Activated naive CD8-positive, alpha-beta T cell treated with anti-CD3 and anti-CD28 coated beads, Interleukin-2, amount 50 U/mL, for 24 hours (primary cell): ENCODE data around the gene NFIA.

ENCODE experiments used
- ATAC-seq: fragments of 150-1000 bp; cut with Tn5 transposase; one replicate; pipeline ENCODE4 v1.10.0; 2021
- DNase-seq: peaks from one replicate; pipeline ENCODE4 v3.0.0; 2021
- H3K27ac Mint-ChIP-seq: one replicate; pipeline ENCODE4 v1.8.0; 2021; ENCODE audit warnings: mild to moderate bottlenecking, mixed read lengths
- H3K27me3 Mint-ChIP-seq: one replicate; pipeline ENCODE4 v1.8.0; 2021; ENCODE audit warnings: mixed read lengths
- H3K36me3 Mint-ChIP-seq: one replicate; pipeline ENCODE4 v1.8.0; 2021; ENCODE audit warnings: low read depth, mixed read lengths
- H3K4me1 Mint-ChIP-seq: one replicate; pipeline ENCODE4 v1.8.0; 2021; ENCODE audit warnings: mixed read lengths
- H3K4me3 Mint-ChIP-seq: one replicate; pipeline ENCODE4 v1.8.0; 2021; ENCODE audit warnings: mild to moderate bottlenecking, moderate library complexity, mixed read lengths
- H3K9me3 Mint-ChIP-seq: one replicate; pipeline ENCODE4 v1.8.0; 2021; ENCODE audit warnings: mixed read lengths

NFIA gene

GRCh38 chr1:61357539-61357938 is 275.2 kb downstream of the NFIA start:
- Mint-ChIP-seq H3K36me3 (no peaks in the 10 kb centered on the region), H3K4me3 (no peak overlapping the region), H3K27me3 (no peaks in the 10 kb centered on the region), H3K9me3 (no peaks in the 10 kb centered on the region), H3K4me1 (no peaks in the 10 kb centered on the region), H3K27ac (no peak overlapping the region)
- DNase-seq (no peak), ATAC-seq (no peak)

- Mint-ChIP-seq H3K4me1 (no peaks in the 10 kb centered on the region), H3K9me3 (no peaks in the 10 kb centered on the region), H3K4me3 (no peak overlapping the region), H3K36me3 (no peaks in the 10 kb centered on the region), H3K27ac (no peak overlapping the region), H3K27me3 (no peaks in the 10 kb centered on the region)
- no peak for DNase-seq
- ATAC-seq = no peak
Measured at GRCh38 chr1:61358770-61359455, 276.6 kb downstream of the NFIA start.

GRCh38 chr1:61361931-61362330 is 279.6 kb downstream of the NFIA start:
- ATAC-seq (no peak), DNase-seq (no peak)
- Mint-ChIP-seq H3K9me3 (no peaks in the 10 kb centered on the region), H3K27me3 (no peaks in the 10 kb centered on the region), H3K4me3 (no peak overlapping the region), H3K27ac (no peak overlapping the region), H3K36me3 (no peaks in the 10 kb centered on the region), H3K4me1 (no peaks in the 10 kb centered on the region)

- DNase-seq (no peak), ATAC-seq (no peak)
- Mint-ChIP-seq H3K4me1 (no peaks in the 10 kb centered on the region), H3K27me3 (no peaks in the 10 kb centered on the region), H3K27ac (no peak overlapping the region), H3K36me3 (no peaks in the 10 kb centered on the region), H3K9me3 (no peaks in the 10 kb centered on the region), H3K4me3 (no peak overlapping the region)
Measured at GRCh38 chr1:61362351-61362750, 280.0 kb downstream of the NFIA start.

- H3K27me3 Mint-ChIP-seq = no peaks in the 10 kb centered on the region
- H3K4me3 Mint-ChIP-seq = no peak overlapping the region
Measured at GRCh38 chr1:61368366-61368765, 286.0 kb downstream of the NFIA start.

GRCh38 chr1:61368876-61369275 is 286.5 kb downstream of the NFIA start:
- H3K27me3 Mint-ChIP-seq = no peaks in the 10 kb centered on the region
- H3K4me3 Mint-ChIP-seq = no peak overlapping the region
- no peak overlapping the region for H3K27ac Mint-ChIP-seq
- H3K36me3 Mint-ChIP-seq = no peaks in the 10 kb centered on the region
- DNase-seq (no peak), ATAC-seq (no peak)
- no peaks in the 10 kb centered on the region for H3K4me1 Mint-ChIP-seq
- no peaks in the 10 kb centered on the region for H3K9me3 Mint-ChIP-seq

More at GRCh38 chr1:61368366-61368765, 286.0 kb downstream of the NFIA start:
- no peaks in the 10 kb centered on the region for H3K9me3 Mint-ChIP-seq
- no peak overlapping the region for H3K27ac Mint-ChIP-seq
- no peak for DNase-seq
- no peaks in the 10 kb centered on the region for H3K36me3 Mint-ChIP-seq
- ATAC-seq = no peak
- H3K4me1 Mint-ChIP-seq = no peaks in the 10 kb centered on the region

- H3K36me3 Mint-ChIP-seq = no peaks in the 10 kb centered on the region
- no peak for DNase-seq
- H3K4me3 Mint-ChIP-seq = no peak overlapping the region
- no peaks in the 10 kb centered on the region for H3K27me3 Mint-ChIP-seq
- no peaks in the 10 kb centered on the region for H3K4me1 Mint-ChIP-seq
- H3K9me3 Mint-ChIP-seq = no peaks in the 10 kb centered on the region
- no peak overlapping the region for H3K27ac Mint-ChIP-seq
- ATAC-seq = no peak
Measured at GRCh38 chr1:61370177-61370912, 288.0 kb downstream of the NFIA start.

- Mint-ChIP-seq H3K27ac (no peak overlapping the region), H3K9me3 (no peaks in the 10 kb centered on the region), H3K27me3 (no peaks in the 10 kb centered on the region), H3K4me1 (no peaks in the 10 kb centered on the region), H3K4me3 (no peak overlapping the region), H3K36me3 (no peaks in the 10 kb centered on the region)
- ATAC-seq (no peak), DNase-seq (no peak)
Measured at GRCh38 chr1:61370913-61371279, 288.5 kb downstream of the NFIA start.

GRCh38 chr1:61372944-61373343 is 290.6 kb downstream of the NFIA start:
- no peak for DNase-seq
- Mint-ChIP-seq H3K4me1 (no peaks in the 10 kb centered on the region), H3K36me3 (no peaks in the 10 kb centered on the region), H3K27ac (no peak overlapping the region), H3K27me3 (no peaks in the 10 kb centered on the region), H3K9me3 (no peaks in the 10 kb centered on the region), H3K4me3 (no peak overlapping the region)
- ATAC-seq = no peak

- Mint-ChIP-seq H3K4me1 (no peaks in the 10 kb centered on the region), H3K27me3 (no peaks in the 10 kb centered on the region), H3K27ac (no peak overlapping the region), H3K4me3 (no peak overlapping the region), H3K9me3 (no peaks in the 10 kb centered on the region), H3K36me3 (no peaks in the 10 kb centered on the region)
- DNase-seq (no peak), ATAC-seq (no peak)
Measured at GRCh38 chr1:61374156-61374555, 291.8 kb downstream of the NFIA start.

- H3K27me3 Mint-ChIP-seq = no peaks in the 10 kb centered on the region
- DNase-seq (no peak), ATAC-seq (no peak)
- H3K36me3 Mint-ChIP-seq = no peaks in the 10 kb centered on the region
- no peak overlapping the region for H3K4me3 Mint-ChIP-seq
- no peaks in the 10 kb centered on the region for H3K4me1 Mint-ChIP-seq
- no peaks in the 10 kb centered on the region for H3K9me3 Mint-ChIP-seq
- no peak overlapping the region for H3K27ac Mint-ChIP-seq
Measured at GRCh38 chr1:61375082-61375880, 292.9 kb downstream of the NFIA start.

- H3K9me3 Mint-ChIP-seq = no peaks in the 10 kb centered on the region
- no peak for ATAC-seq
- H3K27me3 Mint-ChIP-seq = no peaks in the 10 kb centered on the region
- no peak overlapping the region for H3K4me3 Mint-ChIP-seq
- DNase-seq = no peak
- H3K36me3 Mint-ChIP-seq = no peaks in the 10 kb centered on the region
- no peaks in the 10 kb centered on the region for H3K4me1 Mint-ChIP-seq
- H3K27ac Mint-ChIP-seq = no peak overlapping the region
Measured at GRCh38 chr1:61376151-61376550, 293.8 kb downstream of the NFIA start.

GRCh38 chr1:61377242-61377958 is 295.0 kb downstream of the NFIA start:
- Mint-ChIP-seq H3K27me3 (no peaks in the 10 kb centered on the region), H3K4me1 (no peaks in the 10 kb centered on the region), H3K4me3 (no peak overlapping the region), H3K9me3 (no peaks in the 10 kb centered on the region), H3K36me3 (no peaks in the 10 kb centered on the region), H3K27ac (no peak overlapping the region)
- ATAC-seq (no peak), DNase-seq (no peak)

- no peaks in the 10 kb centered on the region for H3K9me3 Mint-ChIP-seq
- no peaks in the 10 kb centered on the region for H3K36me3 Mint-ChIP-seq
- H3K27me3 Mint-ChIP-seq = no peaks in the 10 kb centered on the region
- DNase-seq (no peak), ATAC-seq (no peak)
- no peak overlapping the region for H3K4me3 Mint-ChIP-seq
- no peaks in the 10 kb centered on the region for H3K4me1 Mint-ChIP-seq
- no peak overlapping the region for H3K27ac Mint-ChIP-seq
Measured at GRCh38 chr1:61378494-61379180, 296.3 kb downstream of the NFIA start.
